ENCODE data around the gene TRIM47. TPM values are rescaled to one million over a fixed set of nuclear protein-coding genes. Genes with fewer than 3 reads are reported as not detected.

Gene TRIM47
- total and polyA plus RNA-seq, 2 of the 13 experiments (the other 11 are each of a cell fraction or from before 2014, with no cell fraction given): 33.5 to 82.0 TPM

- peak in 1 of 2 experiments; percentile 28; a peak in 1 of 4 replicates for TF ChIP-seq EP300 (IDR thresholded peaks at IDR 0.05; ENCODE audit: low read depth in 2 of 2, low read length in 2 of 2)
- TF ChIP-seq EP300 (CRISPR knock-in tag; IDR thresholded peaks at IDR 0.05; ENCODE audit: borderline replicate concordance): no peak; the same call in 1 of the 2 replicates
- peak; percentile 55 for TF ChIP-seq HNF1B (CRISPR knock-in tag; IDR thresholded peaks at IDR 0.05)
- TF ChIP-seq SOX6 (IDR thresholded peaks at IDR 0.05): no peak
- TF ChIP-seq SOX6 (CRISPR knock-in tag; IDR thresholded peaks at IDR 0.05): peak; percentile 77
- TF ChIP-seq ZFX (CRISPR knock-in tag; IDR thresholded peaks at IDR 0.05; ENCODE audit: low read depth): peak; percentile 75
- peak; percentile 24; the same call in 1 of the 2 replicates for TF ChIP-seq SP4 (CRISPR knock-in tag; IDR thresholded peaks at IDR 0.05)
- no peak for TF ChIP-seq NR1H2 (CRISPR knock-in tag; IDR thresholded peaks at IDR 0.05; ENCODE audit: borderline replicate concordance, low read depth)
- TF ChIP-seq ZGPAT (CRISPR knock-in tag; IDR thresholded peaks at IDR 0.05): peak; percentile 37; the same call in 1 of the 2 replicates
- peak; percentile 50 for TF ChIP-seq HNF4A (CRISPR knock-in tag; IDR thresholded peaks at IDR 0.05)
- no peak for TF ChIP-seq RBM22 (optimal IDR thresholded peaks at IDR 0.05; ENCODE audit: low read length)
- TF ChIP-seq SRSF1 (optimal IDR thresholded peaks at IDR 0.05; ENCODE audit: low read depth, low read length): peak; percentile 46
- TF ChIP-seq SOX13 (IDR thresholded peaks at IDR 0.05): 0 out of 2 replicates have a peak, but pooled peaks have one; percentile 18
- peak in 1 of 2 experiments; percentile 77; a peak in 2 of 4 replicates for TF ChIP-seq SOX13 (CRISPR knock-in tag; conservative IDR thresholded peaks at IDR 0.05 in 1 of 2, IDR thresholded peaks at IDR 0.05 in 1 of 2)
- TF ChIP-seq SMARCE1 (IDR thresholded peaks at IDR 0.05; ENCODE audit: borderline replicate concordance): no peak
- TF ChIP-seq GRHL1 (CRISPR knock-in tag; conservative IDR thresholded peaks at IDR 0.05): no peak
- TF ChIP-seq ZNF883 (CRISPR knock-in tag; IDR thresholded peaks at IDR 0.05; ENCODE audit: not compliant biosample characterization): no peak
- TF ChIP-seq AGO2 (optimal IDR thresholded peaks at IDR 0.05; ENCODE audit: low read depth, low read length): peak; percentile 31
- peak; percentile 48; the same call in 1 of the 2 replicates for TF ChIP-seq RXRA (CRISPR knock-in tag; IDR thresholded peaks at IDR 0.05)
- TF ChIP-seq ZEB1 (IDR thresholded peaks at IDR 0.05; ENCODE audit: insufficient replicate concordance, low read depth): peak; percentile 20
These were observed 29.7 kb downstream of the TRIM47 start (continued) for GRCh38 chr17:75848523-75849278.

All from HepG2 (cell line).